Common myeloid progenitor, CD34-positive (primary cell): ENCODE data around the gene S100A1.
A peak's percentile ranks its signal among the peaks of the same experiment; 100 is the strongest.

Experiments used
- CTCF ChIA-PET: fragments of 350-600 bp; sonication (Branson Sonifier 250); formaldehyde crosslinking; loops from one replicate; lab custom pipeline; 2021; ENCODE audit warnings: antibody characterized with exemption; lab: Charles Lee
- POLR2A ChIA-PET: fragments of 350-600 bp; sonication (Branson Sonifier 250); formaldehyde crosslinking; loops from one replicate; lab custom pipeline; 2021; ENCODE audit warnings: antibody characterized with exemption; lab: Charles Lee
- DNase-seq, 3 donors: peaks; one replicate each; pipeline versions ENCODE4 v3.0.0 to v3.0.0-alpha.2; 2013
- H3K27ac ChIP-seq, 2 experiments: 1 replicate in 1 of 2; 2 replicates in 1 of 2; pipeline ENCODE4 v1.7.0; 2013; ENCODE audit warnings: inconsistent platforms in 2 of 2, low read length in 2 of 2, mild to moderate bottlenecking in 2 of 2, low read depth in 1 of 2, moderate library complexity in 1 of 2; ENCODE audit not compliant: severe bottlenecking in 2 of 2, insufficient read depth in 1 of 2, poor library complexity in 1 of 2
- H3K27me3 ChIP-seq, 5 experiments: replicated peaks in 2 of 5; 1 replicate in 3 of 5; 2 replicates in 2 of 5; pipeline versions ENCODE4 v1.6.1 to v1.7.0; 2013; ENCODE audit warnings: low read length in 4 of 5, mild to moderate bottlenecking in 2 of 5, moderate library complexity in 2 of 5, inconsistent platforms in 1 of 5; ENCODE audit not compliant: insufficient read depth in 5 of 5, control insufficient read depth in 4 of 5
- H3K36me3 ChIP-seq, 4 experiments: 1 replicate in 2 of 4; 2 replicates in 2 of 4; pipeline versions ENCODE4 v1.6.1 to v1.7.0; 2013; ENCODE audit warnings: low read length in 3 of 4, control low read depth in 1 of 4, mild to moderate bottlenecking in 1 of 4; ENCODE audit not compliant: control insufficient read depth in 4 of 4, insufficient read depth in 4 of 4
- H3K4me1 ChIP-seq, 4 experiments: 1 replicate in 3 of 4; 2 replicates in 1 of 4; pipeline versions ENCODE4 v1.6.1 to v1.7.1; 2013; ENCODE audit warnings: low read length in 3 of 4, mild to moderate bottlenecking in 3 of 4, control low read depth in 1 of 4, inconsistent platforms in 1 of 4, moderate library complexity in 1 of 4; ENCODE audit not compliant: control insufficient read depth in 4 of 4, insufficient read depth in 4 of 4; ENCODE audit errors: control extremely low read depth in 1 of 4
- H3K4me3 ChIP-seq, 7 experiments: 1 replicate in 4 of 7; 2 replicates in 3 of 7; pipeline versions ENCODE4 v1.5.1 to v1.7.0; 2013; ENCODE audit warnings: mild to moderate bottlenecking in 7 of 7, low read length in 6 of 7, moderate library complexity in 6 of 7, inconsistent platforms in 2 of 7, low read depth in 2 of 7, control low read depth in 1 of 7; ENCODE audit not compliant: insufficient read depth in 4 of 7, control insufficient read depth in 1 of 7; ENCODE audit errors: extremely low read depth in 1 of 7
- H3K9me3 ChIP-seq, 5 experiments: 1 replicate in 4 of 5; 2 replicates in 1 of 5; pipeline versions ENCODE4 v1.6.1 to v1.7.1; 2013; ENCODE audit warnings: low read length in 4 of 5, mild to moderate bottlenecking in 2 of 5, inconsistent platforms in 1 of 5, low read depth in 1 of 5, moderate library complexity in 1 of 5; ENCODE audit not compliant: control insufficient read depth in 4 of 5, insufficient read depth in 2 of 5; ENCODE audit errors: control extremely low read depth in 1 of 5
- WGBS: methylation state at CpG from one replicate; pipeline ENCODE4 v1.1.5; 2013; ENCODE audit not compliant: insufficient coverage; 5-methylcytosine and 5-hydroxymethylcytosine counted together

The S100A1 gene

DNA sequence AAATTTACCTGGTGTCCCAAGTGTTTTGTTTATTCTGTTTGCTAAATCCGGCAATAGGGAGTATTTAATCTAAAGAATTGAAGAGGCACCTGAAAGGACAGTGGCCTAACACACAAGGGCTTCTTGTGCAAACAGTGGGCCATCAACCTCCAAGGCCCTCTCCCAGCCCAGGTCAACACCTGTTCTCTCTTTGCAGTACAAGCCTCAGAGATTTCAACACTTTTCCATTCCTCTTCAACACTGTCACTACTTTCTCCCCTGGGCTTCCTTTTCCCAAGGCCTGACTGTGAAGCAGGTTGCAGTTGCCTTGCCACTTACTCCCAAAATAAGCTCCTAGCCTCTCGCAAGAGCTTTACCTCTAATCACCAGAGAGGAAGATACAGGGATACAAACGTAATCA, 27.1 kb downstream of the S100A1 start:
- no peak for DNase-seq
- no peaks in the 10 kb centered on the region for H3K9me3 ChIP-seq
- no peak overlapping the region for H3K4me3 ChIP-seq
- H3K36me3 ChIP-seq = no peaks in the 10 kb centered on the region
- CTCF ChIA-PET = interaction anchor here (1.1 kb wide), 1 partner anchor 12 kb away, joined by 3 read pairs; no protein-coding TSS in a partner anchor
- peaks cover 3 to 27% (median 20%) of the 10 kb centered on the region in 4 experiments for H3K4me1 ChIP-seq
- H3K27ac ChIP-seq = no peak overlapping the region
- POLR2A ChIA-PET = no interaction called here
- no peaks in the 10 kb centered on the region for H3K27me3 ChIP-seq
- WGBS = 80% methylated on average over 1 of the region's 3 CpGs

DNA sequence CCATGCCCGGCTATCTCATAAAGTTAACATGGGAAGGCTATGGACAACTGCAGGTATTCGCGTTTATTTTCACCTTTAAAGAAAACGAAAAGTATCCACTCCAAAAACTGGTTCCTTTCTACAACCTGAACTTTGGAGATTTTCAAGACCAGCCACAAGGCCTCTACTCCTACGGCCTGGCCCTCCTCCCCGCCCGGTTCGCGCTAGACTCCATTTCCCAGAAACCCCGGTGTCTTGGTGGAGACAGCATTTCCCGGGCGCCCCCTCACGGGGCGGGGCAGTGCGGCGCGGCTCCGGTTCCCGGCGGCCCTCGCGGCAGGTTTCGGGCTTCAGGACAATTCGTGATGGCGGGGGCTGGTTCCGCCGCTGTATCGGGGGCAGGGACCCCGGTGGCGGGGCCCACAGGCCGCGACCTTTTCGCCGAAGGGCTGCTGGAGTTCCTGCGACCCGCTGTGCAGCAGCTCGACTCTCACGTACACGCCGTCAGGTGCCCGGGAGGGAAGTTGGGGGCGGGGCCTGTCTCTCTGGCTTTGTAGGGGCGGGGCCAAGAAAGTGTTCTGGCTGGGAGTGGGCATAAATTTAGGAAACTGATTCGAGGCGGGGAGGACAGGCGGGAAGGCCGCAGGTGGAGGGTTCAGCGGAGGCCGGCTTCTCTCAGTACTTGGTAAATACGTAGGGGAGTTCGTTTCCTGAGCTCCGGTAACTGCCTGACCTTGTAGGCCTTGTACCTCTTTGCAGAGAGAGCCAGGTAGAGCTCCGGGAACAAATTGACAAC, 30.4 kb downstream of the S100A1 start, which contains the start of gene SNAPIN:
Gene SNAPIN, plus strand, starts transcription at position 304 of the 775 bp plus-strand sequence. Its CDS starts 41 bp downstream, at position 345.
- ChIA-PET CTCF (interaction anchor here (0.7 to 1.5 kb wide), 5 partner anchors 9 to 94 kb away, joined by 3 to 6 read pairs (median 4); partner anchors contain the start of gene ILF2), POLR2A (interaction anchor here (1.0 to 1.3 kb wide), 2 partner anchors 19 to 24 kb away, joined by 3 to 10 read pairs; partner anchors contain the start of gene CHTOP)
- Histone ChIP-seq H3K4me1 (peaks cover 3 to 18% (median 13%) of the 10 kb centered on the region in 4 experiments), H3K4me3 (peak within 1 kb of the TSS; percentile 66 to 97 (median 88)), H3K27me3 (no peaks in the 10 kb centered on the region), H3K27ac (peak within 1 kb of the TSS; percentile 77 to 85), H3K9me3 (no peaks in the 10 kb centered on the region), H3K36me3 (peaks cover 7 to 29% (median 22%) of the 10 kb centered on the region in 4 experiments)
- under 1% methylated on average over 50 of the region's 53 CpGs for WGBS
- DNase-seq = peak; percentile 89 to 93 (median 92)

DNA sequence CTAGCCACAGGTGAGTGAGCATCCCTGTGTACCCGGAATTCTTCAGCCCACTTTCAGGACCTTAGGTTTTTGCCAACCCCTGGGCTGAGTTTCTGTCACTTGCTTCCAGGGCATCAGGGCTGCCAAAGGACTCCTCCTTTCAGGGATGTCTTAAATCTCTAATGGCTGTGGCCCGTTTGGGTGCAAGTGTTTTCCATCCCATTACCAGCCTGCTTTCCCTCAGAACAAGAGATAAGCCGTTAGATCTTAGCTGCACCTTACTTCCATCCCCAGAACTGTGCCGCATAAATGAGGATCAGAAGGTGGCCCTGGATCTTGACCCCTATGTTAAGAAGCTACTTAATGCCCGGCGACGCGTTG, 30.9 kb downstream of the S100A1 start:
- H3K4me1 ChIP-seq = peaks cover 3 to 18% (median 13%) of the 10 kb centered on the region in 4 experiments
- no peaks in the 10 kb centered on the region for H3K27me3 ChIP-seq
- H3K36me3 ChIP-seq = peaks cover 7 to 34% (median 27%) of the 10 kb centered on the region in 4 experiments
- 63% methylated on average over 8 of the region's 8 CpGs for WGBS
- no peak for DNase-seq
- POLR2A ChIA-PET = interaction anchor here (1.3 kb wide), 1 partner anchor 25 kb away, joined by 10 read pairs; the partner anchor contains the start of gene CHTOP
- H3K4me3 ChIP-seq = peak overlapping the region; percentile 66 to 97 (median 88)
- H3K27ac ChIP-seq = peak overlapping the region; percentile 77 to 85
- CTCF ChIA-PET = interaction anchor here (0.9 to 1.5 kb wide), 4 partner anchors 10 to 93 kb away, joined by 3 to 6 read pairs (median 4); partner anchors contain the start of gene ILF2
- no peaks in the 10 kb centered on the region for H3K9me3 ChIP-seq

DNA sequence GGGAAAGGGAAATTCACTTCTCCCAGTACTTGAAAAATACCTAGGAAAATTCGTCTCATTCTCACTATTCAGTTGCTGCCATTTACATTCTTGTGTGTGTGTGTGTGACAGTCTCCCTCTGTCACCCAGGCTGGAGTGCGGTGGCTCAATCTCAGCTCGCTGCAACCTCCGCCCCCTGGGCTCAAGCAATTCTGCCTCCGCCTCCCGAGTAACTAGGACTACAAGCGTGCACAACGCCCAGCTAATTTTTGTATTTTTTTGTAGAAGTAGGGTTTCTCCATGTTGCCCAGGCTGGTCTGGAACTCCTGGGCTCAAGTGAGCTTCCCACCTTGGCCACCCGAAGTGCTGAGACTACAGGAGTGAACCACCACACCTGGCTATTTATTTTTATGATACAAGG, 31.4 kb downstream of the S100A1 start:
- Histone ChIP-seq H3K36me3 (peaks cover 10 to 39% (median 32%) of the 10 kb centered on the region in 4 experiments), H3K4me1 (peaks cover 3 to 18% (median 13%) of the 10 kb centered on the region in 4 experiments), H3K27ac (no peak overlapping the region), H3K9me3 (no peaks in the 10 kb centered on the region), H3K27me3 (no peaks in the 10 kb centered on the region), H3K4me3 (peak overlapping the region in 5 of 7 experiments; percentile 77 to 97 (median 90))
- 100% methylated on average over 8 of the region's 9 CpGs for WGBS
- POLR2A ChIA-PET = interaction anchor here (1.3 kb wide), 1 partner anchor 26 kb away, joined by 10 read pairs; the partner anchor contains the start of gene CHTOP
- DNase-seq = no peak
- CTCF ChIA-PET = interaction anchor here (1.3 to 1.5 kb wide), 3 partner anchors 10 to 16 kb away, joined by 4 to 6 read pairs (median 4); partner anchors contain the start of gene ILF2

DNA sequence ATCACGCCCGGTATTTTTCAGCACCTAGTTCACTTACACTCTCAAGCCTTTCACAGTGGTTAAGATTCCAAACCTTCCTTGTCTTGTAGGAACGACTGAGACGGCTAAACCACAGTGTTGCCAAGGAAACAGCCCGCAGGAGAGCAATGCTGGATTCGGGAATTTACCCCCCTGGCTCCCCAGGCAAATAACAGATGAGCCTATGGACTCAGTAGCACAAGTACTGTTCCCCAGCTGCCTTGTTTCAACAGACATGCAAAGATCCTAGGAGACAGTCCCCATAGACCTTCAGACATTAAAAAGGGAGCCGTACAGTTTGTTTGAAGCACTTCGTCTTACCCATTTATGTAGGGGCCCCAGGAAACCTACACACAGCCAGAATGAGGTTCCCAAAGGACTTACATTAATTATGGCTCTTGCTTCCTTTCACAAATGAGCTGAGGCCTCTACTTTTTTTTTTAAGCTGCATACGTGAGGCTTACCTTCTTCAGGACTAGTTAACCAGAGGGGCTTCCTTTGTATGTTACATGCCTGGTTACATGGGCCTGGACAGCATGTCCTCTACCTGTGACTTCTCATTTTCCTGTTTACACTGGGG, 33.0 kb downstream of the S100A1 start:
- Histone ChIP-seq H3K36me3 (peaks cover 16 to 55% (median 44%) of the 10 kb centered on the region in 4 experiments), H3K4me1 (peaks cover 3 to 18% (median 13%) of the 10 kb centered on the region in 4 experiments), H3K27me3 (no peaks in the 10 kb centered on the region), H3K4me3 (no peak overlapping the region), H3K27ac (no peak overlapping the region), H3K9me3 (no peaks in the 10 kb centered on the region)
- 88% methylated on average over 9 of the region's 9 CpGs for WGBS
- POLR2A ChIA-PET = interaction anchor here (0.7 to 1.3 kb wide), 3 partner anchors 22 to 36 kb away, joined by 3 to 4 read pairs (median 3); partner anchors contain the start of gene CHTOP
- CTCF ChIA-PET = no interaction called here
- no peak for DNase-seq

DNA sequence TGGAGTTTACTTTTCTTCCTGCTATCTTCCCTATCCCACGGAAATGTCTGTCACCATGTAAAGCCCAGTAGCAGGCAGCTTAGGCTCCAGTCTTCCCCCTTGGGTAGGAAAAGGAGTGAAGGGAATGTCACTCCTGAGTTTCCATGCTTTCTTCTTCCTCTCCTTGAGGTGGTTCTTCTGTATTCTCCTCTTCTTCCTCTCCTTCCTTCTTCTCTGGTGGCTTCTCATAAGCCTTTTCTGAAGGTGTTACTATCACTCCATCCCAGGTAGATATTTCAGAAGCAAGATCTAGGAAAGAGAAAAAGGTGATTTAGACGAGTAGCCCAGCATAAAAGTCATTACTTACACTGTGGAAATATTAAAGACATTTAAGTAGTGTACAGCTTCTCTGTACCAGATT, 34.0 kb downstream of the S100A1 start:
- no peak overlapping the region for H3K27ac ChIP-seq
- no peak overlapping the region for H3K4me3 ChIP-seq
- DNase-seq = no peak
- H3K4me1 ChIP-seq = peaks cover 3 to 18% (median 13%) of the 10 kb centered on the region in 4 experiments
- ChIA-PET CTCF (no interaction called here), POLR2A (interaction anchor here (0.6 to 1.3 kb wide), 3 partner anchors 23 to 28 kb away, joined by 3 to 4 read pairs (median 3); partner anchors contain the start of gene CHTOP)
- H3K9me3 ChIP-seq = no peaks in the 10 kb centered on the region
- H3K36me3 ChIP-seq = peaks cover 21 to 65% (median 52%) of the 10 kb centered on the region in 4 experiments
- no peaks in the 10 kb centered on the region for H3K27me3 ChIP-seq
- no CpG with 5 or more reads among the region's 2 CpGs for WGBS
